GM18867 (cell line): ENCODE data around the gene POU5F1.
"Not testable (repeated sequence)": the region's sequence is repeated elsewhere in the genome, so short reads cannot be mapped to it uniquely, and the experiment has no call there.

Experiments
- ATAC-seq: cut with Tn5 transposase; IDR thresholded peaks from one replicate; pipeline ENCODE4 v1.9.1; 2021; ENCODE audit warnings: mild to moderate bottlenecking, moderate library complexity; ENCODE audit not compliant: unreplicated experiment

The POU5F1 gene

GRCh38 chr6:31192431-31193105, 22.1 kb upstream of the POU5F1 start:
- not testable (repeated sequence) for ATAC-seq

- peak; percentile 64 for ATAC-seq
These were observed 20.0 kb upstream of the POU5F1 start for GRCh38 chr6:31190488-31190887.

- not testable (repeated sequence) for ATAC-seq
These were observed 18.7 kb upstream of the POU5F1 start for GRCh38 chr6:31189223-31189622.

DNA sequence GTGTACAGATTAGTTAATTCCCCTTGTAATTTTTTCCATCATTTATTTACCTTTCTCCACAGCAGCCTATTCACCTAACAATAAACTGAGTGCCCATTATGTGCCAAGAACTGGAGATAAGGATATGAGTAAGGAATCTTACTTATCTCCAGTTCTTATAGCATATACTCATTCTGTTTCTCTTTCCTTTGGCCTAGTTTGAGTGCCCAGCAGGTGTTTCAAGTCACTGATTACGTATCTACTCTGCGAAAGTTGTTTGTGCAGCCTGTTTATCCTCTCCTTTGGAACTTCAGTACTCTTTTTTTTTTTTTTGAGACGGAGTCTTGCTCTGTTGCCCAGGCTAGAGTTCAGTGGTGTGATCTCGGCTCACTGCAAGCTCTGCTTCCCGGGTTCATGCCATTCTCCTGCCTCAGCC, 17.3 kb upstream of the POU5F1 start:
- ATAC-seq, result no peak

GRCh38 chr6:31186052-31186734, 15.7 kb upstream of the POU5F1 start:
- ATAC-seq, result no peak

DNA sequence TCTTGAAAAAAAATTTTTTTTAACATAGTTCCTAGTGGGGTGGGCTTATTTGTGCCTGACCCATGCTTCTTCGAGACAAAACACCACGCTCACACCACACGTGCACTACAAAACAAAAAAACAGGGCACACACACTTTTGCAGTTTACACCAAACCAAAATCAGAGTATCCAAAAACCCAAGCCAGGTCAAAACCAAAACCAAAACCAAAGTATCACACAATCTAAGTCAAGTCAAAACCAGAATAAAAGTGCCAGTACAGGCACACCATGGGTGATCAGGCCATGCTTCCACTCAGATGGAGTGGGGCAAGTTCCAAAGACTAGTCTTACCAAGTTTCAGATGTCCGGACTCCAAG, 15.2 kb upstream of the POU5F1 start:
- ATAC-seq, result not testable (repeated sequence)

GRCh38 chr6:31183859-31184258, 13.4 kb upstream of the POU5F1 start:
- not testable (repeated sequence) for ATAC-seq

GRCh38 chr6:31183287-31183686, 12.8 kb upstream of the POU5F1 start:
- ATAC-seq, result not testable (repeated sequence)

- no peak for ATAC-seq
These were observed 10.0 kb upstream of the POU5F1 start for GRCh38 chr6:31180500-31180899.

GRCh38 chr6:31179896-31180295, 9.4 kb upstream of the POU5F1 start:
- no peak for ATAC-seq

DNA sequence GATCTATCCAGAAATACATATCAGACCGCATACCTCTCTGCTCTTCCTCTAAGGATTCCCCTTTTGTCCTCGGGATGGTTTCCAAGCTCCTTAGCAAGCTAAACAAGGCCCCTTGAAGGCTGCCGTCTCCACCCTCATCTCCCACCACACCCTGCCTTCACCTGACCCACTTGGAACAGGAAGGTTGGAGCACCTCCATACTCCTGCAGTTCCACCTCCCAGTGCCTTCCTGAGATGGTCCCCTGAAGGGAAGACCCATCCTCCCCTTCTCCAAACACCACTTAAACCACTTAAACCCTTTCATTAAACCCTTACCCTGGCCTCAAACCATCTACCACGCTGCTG, 8.5 kb upstream of the POU5F1 start:
- no peak for ATAC-seq

- ATAC-seq, result no peak
These were observed 7.9 kb upstream of the POU5F1 start for GRCh38 chr6:31178143-31179041.

- no peak for ATAC-seq
These were observed 5.5 kb upstream of the POU5F1 start for GRCh38 chr6:31175971-31176370.

DNA sequence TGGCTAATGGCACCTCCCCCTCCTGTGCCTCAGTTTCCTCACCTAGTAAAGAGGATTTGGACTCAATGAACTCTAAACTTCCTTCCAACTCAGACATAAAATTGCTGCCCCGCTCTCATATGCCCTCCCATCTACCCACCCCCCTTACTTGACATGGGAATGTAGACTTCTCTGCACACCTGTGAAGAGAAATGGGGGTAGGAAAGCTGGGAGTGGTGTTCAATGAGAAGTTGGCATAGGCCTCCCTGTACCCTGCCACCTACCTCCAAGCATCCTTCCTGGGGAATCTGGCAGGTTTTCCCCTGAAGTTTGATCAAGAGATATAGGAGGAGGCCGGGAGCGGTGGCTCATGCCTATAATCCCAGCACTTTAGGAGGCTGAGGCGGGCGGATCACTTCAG, 3.9 kb upstream of the POU5F1 start:
- ATAC-seq, result no peak

DNA sequence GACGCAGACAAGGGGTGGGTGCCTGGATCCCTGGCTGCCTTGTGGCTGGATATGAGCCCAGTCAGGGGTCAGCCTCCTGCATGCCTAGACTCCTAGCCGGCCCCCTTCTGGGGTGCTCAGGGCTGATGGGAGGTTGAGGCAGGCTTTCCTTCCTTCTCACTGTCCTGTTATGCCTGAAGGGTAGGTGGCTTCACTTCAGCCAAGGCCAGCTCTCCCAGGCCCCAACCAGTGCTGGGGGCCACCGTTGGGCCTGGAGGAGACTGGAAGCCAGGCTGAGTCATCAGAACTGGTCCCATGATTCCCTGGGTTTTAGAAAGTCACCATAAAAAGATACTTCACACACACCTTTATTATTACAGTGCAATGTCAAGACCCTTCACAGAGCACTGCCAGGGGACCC, 2.9 kb upstream of the POU5F1 start:
- ATAC-seq, result no peak

DNA sequence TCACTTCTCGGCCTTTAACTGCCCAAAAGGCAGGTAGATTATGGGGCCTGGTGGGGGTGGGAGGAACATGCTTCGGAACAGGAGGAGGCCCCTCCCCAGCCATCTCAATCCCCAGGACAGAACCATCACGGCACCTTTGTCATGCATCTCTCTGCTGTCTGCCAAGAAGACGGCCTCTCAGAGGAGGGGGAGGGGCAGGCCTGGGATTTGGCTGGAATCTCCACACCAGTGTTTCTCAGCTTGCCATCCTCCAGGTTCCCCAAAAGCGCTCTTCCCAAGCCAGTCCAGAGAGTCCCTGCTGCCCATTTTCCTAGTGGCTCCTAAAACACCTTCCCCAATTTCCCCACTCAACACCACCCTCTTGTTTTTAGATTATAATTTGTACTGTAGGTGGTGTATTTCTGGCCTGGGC, 2.5 kb upstream of the POU5F1 start:
- ATAC-seq, result no peak

DNA sequence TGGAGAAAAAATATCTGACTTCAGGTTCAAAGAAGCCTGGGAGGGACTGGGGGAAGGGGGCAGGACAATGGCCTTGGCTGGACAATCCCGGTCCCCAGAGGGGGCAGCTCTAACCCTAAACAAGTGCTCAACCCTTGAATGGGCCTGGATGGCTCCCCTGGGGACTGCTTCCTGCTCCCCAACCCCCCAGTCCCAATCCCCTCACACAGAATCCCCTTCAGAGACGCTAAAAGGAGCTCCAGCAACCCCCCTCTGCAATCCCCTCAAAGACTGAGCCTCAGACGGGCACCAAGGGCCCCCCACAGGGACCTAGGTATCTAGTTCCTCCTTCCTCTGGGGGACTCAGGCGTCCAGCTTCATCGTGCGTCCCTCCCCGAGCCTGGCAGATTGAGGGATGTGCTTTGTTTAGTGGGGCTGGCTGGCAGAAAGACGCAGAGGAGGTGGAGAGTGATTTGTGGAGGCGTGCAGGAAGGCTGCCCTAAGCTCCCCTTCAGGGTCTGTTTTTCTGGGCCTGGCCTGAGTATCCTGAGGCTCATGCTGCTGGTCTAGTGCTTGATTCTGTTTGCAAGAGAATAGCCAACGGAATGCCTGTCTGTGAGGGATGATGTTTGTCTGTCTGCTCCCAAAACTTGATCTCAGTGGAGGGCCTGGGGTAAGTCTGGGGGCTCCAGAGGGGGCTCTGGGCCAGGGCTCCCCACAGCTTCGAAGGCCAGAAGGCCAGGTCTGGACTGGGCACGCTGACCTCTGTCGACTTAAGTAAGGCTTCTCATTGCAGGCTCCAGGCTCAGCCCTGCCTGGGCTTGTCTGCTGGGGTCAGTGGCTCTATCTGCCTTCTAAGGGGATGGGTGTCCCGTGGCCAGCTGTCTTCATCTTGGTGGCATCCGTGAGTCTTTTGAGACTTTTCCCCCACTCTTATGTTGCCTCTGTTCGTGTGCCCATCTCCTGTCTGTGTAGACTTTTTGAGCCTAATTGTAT, 1.7 kb upstream of the POU5F1 start:
- no peak for ATAC-seq

- ATAC-seq, result no peak
These were observed 647 bp upstream of the POU5F1 start for GRCh38 chr6:31170987-31171671.

DNA sequence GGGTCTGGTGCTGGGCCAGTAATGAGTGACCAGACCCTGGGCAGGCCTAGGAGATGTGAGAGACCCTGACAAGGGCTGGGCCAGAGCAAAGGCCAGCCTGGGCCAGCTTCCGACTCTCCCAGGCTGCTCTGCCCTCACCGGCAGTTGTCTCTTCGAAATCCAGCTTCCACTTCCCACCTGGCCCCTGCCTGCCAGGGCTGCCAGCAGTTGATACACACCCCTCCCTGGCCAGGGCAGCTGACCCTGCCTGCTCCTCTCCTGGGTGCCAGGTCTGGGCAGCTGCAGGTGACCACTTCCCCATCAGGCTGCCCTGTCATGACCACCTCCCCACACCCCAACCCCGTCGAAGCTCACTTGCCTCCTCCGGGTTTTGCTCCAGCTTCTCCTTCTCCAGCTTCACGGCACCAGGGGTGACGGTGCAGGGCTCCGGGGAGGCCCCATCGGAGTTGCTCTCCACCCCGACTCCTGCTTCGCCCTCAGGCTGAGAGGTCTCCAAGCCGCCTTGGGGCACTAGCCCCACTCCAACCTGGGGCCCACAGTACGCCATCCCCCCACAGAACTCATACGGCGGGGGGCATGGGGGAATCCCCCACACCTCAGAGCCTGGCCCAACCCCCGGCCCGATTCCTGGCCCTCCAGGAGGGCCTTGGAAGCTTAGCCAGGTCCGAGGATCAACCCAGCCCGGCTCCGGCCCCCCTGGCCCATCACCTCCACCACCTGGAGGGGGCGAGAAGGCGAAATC, 453 bp downstream of the POU5F1 start:
- not testable (repeated sequence) for ATAC-seq
